ENCODE results near the gene MYPN. TPM values are rescaled to one million over a fixed set of nuclear protein-coding genes. Genes with fewer than 3 reads are reported as not detected.
A peak's percentile ranks its signal among the peaks of the same experiment; 100 is the strongest.

Gene MYPN
- total RNA-seq, 1 experiment from 2014 or later = not detected

DNA sequence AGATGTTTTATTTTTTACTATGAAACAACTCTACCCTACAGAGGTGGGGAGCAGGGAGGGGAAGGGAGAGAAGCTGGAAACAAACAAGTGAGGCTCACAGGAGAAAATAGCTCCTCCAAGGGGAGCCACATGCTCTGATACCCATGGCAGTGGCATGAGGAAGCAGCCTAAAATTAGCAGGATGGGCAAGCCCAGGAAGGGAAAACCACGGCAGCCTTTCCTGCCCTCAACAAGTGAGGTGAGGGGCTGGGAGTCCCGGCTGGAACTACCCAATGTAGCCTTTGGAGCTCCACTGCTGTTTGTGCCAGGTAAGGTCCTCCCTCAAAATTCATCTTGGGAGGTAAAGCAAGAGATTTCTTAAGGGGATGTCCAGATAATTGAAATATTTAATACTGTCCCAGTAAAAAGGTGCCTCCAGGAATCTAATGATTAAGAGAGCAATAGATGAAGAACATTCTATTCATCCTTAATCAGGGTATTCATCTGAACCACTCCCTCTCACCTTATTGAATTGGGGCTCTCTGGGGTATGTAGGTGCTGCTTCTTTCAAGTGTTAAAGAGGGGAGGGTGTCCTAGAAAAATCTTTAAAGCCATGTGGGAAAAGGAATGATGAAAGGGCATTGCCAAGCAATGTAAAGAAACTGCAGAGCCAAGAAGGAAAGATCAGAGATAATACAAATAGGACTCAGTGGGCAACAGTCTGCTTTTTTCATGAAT lies 21.4 kb upstream of the MYPN start:
- in situ Hi-C loops (cut with HindIII; ENCODE audit: low sequenced_read_pairs) = no loop called here
- DNase-seq (ENCODE audit: low spot score) = no peak

DNA sequence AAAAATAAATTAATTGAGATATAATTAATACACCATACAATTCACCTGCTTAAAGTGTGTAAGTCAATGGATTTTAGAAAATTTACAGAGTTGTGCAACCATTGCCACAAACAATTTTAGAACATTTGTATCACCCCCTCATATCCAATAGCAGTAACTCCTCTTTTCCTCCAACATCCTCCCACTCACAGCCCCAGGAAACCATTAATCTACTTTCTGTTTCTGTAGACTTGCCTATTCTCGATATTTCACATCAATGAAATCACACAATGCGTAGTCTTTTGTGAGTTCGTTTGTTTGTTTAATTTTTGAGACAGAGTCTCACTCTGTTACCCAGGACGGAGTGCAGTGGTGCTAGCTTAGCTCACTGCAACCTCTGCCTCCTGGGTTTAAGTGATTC lies 20.5 kb upstream of the MYPN start:
- DNase-seq (ENCODE audit: low spot score) = no peak
- in situ Hi-C loops (cut with HindIII; ENCODE audit: low sequenced_read_pairs) = no loop called here

DNA sequence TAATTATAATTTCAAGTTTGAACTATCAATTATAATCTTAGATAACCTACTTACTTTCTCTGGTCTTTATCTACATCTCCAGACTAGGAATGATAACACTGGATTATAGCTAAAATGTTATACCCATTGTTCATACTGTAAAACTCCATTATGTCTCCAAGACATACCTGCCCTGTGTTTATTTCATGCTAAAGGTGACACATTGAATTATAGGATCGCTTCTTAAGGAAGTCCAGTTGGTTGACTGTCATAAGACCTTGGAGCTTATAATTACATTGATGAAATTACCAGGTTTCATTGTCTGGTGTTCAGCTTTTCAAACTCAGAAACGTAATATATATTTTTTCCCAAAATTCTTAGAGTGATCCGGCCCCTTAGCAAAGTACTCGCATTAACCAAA lies 18.7 kb upstream of the MYPN start:
- in situ Hi-C loops (cut with HindIII; ENCODE audit: low sequenced_read_pairs) = no loop called here
- no peak for DNase-seq (ENCODE audit: low spot score)

DNA sequence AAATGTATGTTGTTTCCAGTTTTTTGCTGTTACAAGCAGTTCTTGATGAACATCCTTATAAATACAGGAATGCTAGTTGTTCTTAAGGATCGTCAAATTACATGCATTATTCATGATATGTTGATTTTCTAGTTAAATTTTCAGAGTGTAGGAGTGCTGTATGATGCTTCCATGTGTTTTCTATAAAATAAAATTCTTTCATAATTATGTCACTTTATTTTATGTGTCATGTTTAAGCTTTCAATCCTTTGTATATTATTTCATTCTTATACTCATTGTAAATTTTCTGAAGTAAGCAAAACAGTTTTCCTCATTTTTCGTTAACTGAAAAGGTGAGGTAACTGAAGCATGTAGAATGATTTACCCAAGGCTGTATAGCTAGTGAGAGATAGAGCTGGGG lies 16.8 kb upstream of the MYPN start:
- in situ Hi-C loops (cut with HindIII; ENCODE audit: low sequenced_read_pairs) = no loop called here
- no peak for DNase-seq (ENCODE audit: low spot score)

- in situ Hi-C loops (cut with HindIII; ENCODE audit: low sequenced_read_pairs) = no loop called here
- no peak for DNase-seq (ENCODE audit: low spot score)
Measured at GRCh38 chr10:68095153-68095552, 14.1 kb upstream of the MYPN start.

DNA sequence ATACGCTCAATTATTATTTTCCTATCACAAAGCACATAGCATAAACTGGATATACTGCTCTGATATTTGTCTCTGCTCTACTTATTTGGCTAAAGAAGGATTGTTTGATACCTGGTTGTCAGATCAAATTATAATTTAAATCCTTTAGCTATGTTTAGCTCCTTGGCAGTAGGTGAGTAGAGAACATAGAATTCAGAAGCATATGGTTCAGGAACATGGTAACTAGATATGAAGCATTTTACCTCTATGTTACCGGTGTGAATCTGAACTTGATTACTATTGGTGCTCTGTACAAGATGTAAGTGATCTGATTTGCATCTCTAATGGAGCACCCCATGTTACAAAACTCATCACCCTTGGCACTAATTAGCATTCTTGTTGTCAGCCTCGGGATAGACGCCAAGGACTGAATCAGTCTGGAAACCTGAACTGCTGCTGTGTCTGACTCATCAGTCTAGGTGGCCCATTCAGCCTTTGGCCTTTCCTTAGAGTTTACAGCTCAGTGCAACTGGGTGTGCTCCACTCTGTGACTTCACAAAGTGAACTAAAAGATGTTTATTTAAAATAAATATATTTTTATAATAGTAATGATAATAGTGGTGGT lies 12.3 kb upstream of the MYPN start:
- DNase-seq (ENCODE audit: low spot score) = peak; percentile 83
- in situ Hi-C loops (cut with HindIII; ENCODE audit: low sequenced_read_pairs) = no loop called here

DNA sequence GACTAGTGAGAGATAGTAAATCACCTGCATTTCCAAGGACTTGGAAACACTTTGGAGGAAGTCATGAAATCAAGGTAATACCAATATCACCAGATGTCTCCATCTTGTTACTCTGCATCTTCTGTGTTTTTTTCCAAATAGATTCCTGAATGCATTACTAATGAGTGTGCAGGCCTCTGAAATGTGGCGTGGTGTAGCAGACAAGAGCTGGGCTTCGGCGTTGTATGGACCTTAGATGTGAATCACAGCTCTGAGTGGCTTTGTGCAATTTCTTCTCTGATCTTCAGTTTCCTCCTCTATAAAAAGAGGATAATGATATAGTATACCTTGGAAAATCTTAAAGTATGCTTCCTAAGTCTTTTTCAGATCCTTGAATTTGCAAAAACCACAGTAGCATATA lies 9.6 kb upstream of the MYPN start:
- DNase-seq (ENCODE audit: low spot score) = no peak
- in situ Hi-C loops (cut with HindIII; ENCODE audit: low sequenced_read_pairs) = no loop called here

DNA sequence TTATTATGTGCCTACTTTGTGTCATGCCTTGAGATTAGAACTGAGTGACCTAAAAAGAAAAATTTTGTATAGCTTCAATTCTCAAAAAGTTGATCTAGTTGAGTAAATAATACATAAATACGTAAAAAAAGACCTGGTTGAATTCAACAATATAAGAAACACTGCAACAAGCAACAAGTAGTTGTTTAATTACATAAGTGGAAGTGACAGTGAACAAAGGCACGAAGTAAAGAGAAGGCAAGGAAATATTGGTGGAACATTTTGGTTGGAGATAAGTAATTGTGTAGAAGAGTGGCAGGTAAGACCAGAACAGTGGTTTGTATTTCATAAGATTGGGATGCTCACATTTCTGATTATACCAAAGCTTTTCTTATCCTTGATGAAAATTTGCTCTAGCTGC lies 8.2 kb upstream of the MYPN start:
- DNase-seq (ENCODE audit: low spot score) = no peak
- in situ Hi-C loops (cut with HindIII; ENCODE audit: low sequenced_read_pairs) = no loop called here

DNA sequence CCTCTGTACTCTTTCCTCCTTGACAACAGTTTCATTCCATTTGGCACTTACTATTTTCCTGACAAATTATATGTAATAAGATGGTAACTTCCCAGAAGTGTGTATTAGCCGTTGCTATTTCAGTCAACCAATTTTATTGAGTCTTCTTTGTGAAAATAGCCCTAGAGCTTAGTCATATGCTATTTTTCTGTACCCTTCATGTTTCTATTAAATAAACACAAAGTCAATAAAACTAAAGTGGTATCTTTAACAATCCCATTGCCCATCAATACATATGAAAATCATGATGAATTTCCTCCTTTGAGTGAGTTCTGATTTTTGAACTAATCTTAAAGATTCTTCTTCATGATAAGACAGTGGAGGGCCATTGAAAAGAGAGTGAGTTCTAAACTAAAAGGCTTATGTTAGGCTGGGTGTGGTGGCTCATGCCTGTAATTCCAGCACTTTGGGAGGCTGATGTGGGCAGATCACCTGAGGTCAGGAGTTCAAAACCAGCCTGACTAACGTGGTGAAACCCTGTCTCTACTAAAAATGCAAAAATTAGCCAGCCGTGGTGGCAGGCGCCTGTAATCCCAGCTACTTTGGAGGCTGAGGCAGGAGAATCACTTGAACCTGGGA lies 5.9 kb upstream of the MYPN start:
- no peak for DNase-seq (ENCODE audit: low spot score)
- in situ Hi-C loops (cut with HindIII; ENCODE audit: low sequenced_read_pairs) = no loop called here

- no peak for DNase-seq (ENCODE audit: low spot score)
- in situ Hi-C loops (cut with HindIII; ENCODE audit: low sequenced_read_pairs) = no loop called here
Measured at GRCh38 chr10:68103901-68104300, 5.4 kb upstream of the MYPN start.

DNA sequence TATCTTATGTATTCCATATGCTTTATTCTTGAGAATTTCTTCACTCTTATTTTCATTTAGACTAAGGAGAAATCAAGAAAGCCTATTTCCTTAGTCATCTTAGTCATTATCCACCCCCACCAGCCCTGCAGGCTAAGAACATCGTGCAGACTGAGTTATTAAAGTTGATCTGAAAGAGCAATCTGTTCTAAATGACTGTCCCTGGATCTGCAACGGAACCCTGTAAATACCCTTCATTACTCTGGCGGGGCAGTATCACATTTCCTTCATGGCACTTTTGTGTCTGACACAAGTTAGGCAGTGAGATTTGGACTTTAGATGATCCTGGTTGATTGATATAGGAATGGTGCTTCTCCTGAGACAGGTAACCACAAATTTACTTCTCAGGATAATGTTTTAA lies 3.5 kb upstream of the MYPN start:
- DNase-seq (ENCODE audit: low spot score) = no peak

GRCh38 chr10:68106656-68107055 lies 2.6 kb upstream of the MYPN start:
- DNase-seq (ENCODE audit: low spot score) = no peak
- in situ Hi-C loops (cut with HindIII; ENCODE audit: low sequenced_read_pairs) = no loop called here

More for the DNA sequence above, 3.5 kb upstream of the MYPN start:
- in situ Hi-C loops (cut with HindIII; ENCODE audit: low sequenced_read_pairs) = no loop called here

DNA sequence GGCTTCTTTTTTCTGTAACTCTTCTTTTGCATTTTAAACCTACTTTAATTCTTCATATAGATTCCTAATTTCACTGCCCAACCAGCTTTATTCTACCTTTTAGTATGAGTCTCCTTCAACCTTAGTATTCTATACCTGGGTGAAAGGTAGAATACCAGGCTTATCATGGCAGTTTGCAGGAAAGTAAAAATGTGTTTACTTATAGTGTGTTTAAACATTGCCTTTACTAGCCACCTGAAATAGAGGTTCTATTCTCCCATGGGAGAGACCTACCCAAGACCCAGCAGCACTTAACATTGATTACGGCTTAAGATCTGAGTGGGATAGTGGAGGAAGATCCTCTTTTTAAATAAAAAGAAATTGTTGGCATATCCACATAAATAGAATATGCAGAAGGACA lies 1.6 kb upstream of the MYPN start:
- DNase-seq (ENCODE audit: low spot score) = no peak
- in situ Hi-C loops (cut with HindIII; ENCODE audit: low sequenced_read_pairs) = no loop called here

DNA sequence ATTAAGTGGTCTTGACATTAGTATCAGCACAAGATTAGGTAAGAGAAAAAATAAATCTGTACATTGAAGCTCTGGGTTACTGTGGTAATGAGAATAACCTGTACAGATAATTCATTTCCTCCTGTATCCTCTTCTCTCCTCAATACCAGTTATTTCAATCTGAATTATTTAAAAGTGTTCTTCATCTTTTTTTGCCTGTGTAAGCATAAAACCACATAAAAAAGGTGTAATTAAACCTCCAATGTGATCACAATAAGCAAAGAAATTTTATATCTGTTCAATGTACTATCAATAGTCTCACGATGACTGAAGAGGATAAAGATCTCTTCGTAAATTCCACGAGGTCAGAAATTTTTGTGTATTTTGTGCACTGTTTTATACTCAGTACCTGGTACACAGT lies 1.2 kb upstream of the MYPN start:
- in situ Hi-C loops (cut with HindIII; ENCODE audit: low sequenced_read_pairs) = no loop called here
- no peak for DNase-seq (ENCODE audit: low spot score)

DNA sequence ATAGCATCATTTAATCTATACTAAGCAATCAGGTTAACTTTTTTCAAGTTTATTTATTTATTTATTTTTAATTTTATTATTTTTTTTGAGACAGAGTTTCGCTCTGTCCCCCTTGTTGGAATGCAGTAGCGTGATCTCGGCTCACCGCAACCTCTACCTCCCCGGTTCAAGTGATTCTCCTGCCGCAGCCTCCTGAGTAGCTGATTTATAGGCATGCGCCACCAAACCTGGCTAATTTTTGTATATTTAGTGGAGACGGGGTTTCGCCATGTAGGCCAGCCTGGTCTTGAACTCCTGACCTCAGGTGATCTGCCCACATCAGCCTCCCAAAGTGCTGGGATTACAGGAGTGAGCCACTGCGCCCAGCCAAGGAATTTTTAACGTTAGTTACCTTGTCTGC lies 635 bp upstream of the MYPN start:
- in situ Hi-C loops (cut with HindIII; ENCODE audit: low sequenced_read_pairs) = no loop called here
- DNase-seq (ENCODE audit: low spot score) = no peak

DNA sequence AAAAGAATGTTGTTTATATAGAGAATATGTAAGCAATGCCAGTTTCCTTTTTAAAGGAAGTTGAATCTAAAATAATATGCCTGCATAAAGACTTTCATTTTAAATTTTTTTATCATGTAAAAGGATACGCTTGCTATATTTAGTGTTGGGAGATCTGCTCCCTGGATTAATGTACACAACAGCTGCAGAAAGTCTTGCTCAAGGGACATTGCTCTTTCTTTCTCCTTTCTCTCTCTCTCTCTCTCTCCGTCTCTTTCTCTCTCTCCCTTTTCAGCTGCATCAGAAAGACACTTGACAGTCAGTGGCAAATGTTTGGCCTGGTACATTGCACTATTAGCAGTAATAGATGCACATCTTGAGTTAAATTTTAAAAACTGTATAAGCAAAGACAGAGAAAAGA lies 739 bp downstream of the MYPN start:
- no peak for DNase-seq (ENCODE audit: low spot score)
- in situ Hi-C loops (cut with HindIII; ENCODE audit: low sequenced_read_pairs) = no loop called here

GRCh38 chr10:68111584-68111983 lies 2.3 kb downstream of the MYPN start:
- in situ Hi-C loops (cut with HindIII; ENCODE audit: low sequenced_read_pairs) = no loop called here

DNA sequence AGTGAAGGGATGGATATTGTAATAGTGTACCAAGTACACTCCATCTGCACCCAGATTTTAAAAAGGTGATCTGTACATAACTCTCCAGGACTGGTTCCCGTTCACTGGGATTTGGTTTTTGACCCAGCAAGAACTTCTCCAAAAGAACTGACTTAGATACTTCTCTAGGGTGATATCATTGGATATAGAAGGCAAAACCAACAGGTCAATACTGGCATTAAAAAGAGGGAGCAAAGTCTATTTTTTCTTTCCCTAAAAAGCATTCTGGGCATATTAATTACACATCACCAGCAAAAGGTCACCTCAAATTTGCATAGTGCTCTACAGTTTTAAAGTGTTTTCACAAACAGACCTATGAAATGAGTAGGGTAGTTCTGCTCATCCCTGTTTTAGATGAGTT lies 3.5 kb downstream of the MYPN start:
- DNase-seq (ENCODE audit: low spot score) = no peak
- in situ Hi-C loops (cut with HindIII; ENCODE audit: low sequenced_read_pairs) = no loop called here

More at GRCh38 chr10:68111584-68111983, 2.3 kb downstream of the MYPN start:
- DNase-seq (ENCODE audit: low spot score) = no peak

GRCh38 chr10:68118657-68119056 lies 9.4 kb downstream of the MYPN start:
- in situ Hi-C loops (cut with HindIII; ENCODE audit: low sequenced_read_pairs) = no loop called here
- DNase-seq (ENCODE audit: low spot score) = no peak

DNA sequence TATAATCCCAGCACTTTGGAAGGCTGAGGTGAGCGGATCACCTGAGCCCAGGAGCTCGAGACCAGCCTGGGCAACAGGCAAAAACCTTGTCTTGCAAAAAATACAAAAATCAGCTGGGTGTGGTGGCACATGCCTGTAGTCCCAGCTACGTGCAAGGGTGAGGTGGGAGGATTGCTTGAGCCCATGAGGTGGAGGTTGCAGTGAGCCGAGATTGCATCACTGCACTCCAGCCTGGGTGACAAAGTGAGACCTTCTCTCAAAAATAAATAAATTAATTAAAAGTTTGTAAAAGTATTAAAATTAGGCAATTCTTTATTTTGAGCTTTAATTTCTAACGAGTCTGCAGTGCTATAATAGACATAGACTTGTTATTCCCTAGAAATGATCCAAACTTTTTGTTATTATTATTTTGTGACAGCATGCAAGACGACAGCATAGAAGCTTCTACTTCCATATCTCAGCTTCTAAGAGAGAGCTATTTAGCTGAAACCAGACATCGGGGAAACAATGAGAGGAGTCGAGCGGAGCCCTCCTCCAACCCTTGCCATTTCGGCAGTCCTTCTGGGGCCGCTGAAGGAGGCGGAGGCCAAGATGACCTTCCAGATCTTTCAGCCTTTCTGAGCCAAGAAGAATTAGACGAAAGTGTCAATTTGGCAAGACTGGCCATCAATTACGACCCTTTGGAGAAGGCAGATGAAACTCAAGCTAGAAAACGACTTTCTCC lies 11.9 kb downstream of the MYPN start:
- in situ Hi-C loops (cut with HindIII; ENCODE audit: low sequenced_read_pairs) = no loop called here

More for the DNA sequence above, 11.9 kb downstream of the MYPN start:
- no peak for DNase-seq (ENCODE audit: low spot score)
